Cardiac muscle cell (in vitro differentiated cells and primary cell): ENCODE results near the gene SCARF2. TPM values are rescaled to one million over a fixed set of nuclear protein-coding genes. Genes with fewer than 3 reads are reported as not detected.
"Not testable (repeated sequence)": the region's sequence is repeated elsewhere in the genome, so short reads cannot be mapped to it uniquely, and the experiment has no call there.

Experiments
- DNase-seq, 2 donors: peaks; one replicate each; pipeline versions ENCODE4 v3.0.0 to v3.0.0-alpha.2; 2010 to 2017; ENCODE audit warnings: low read depth in 1 of 2, low spot score in 1 of 2
- H3K27ac ChIP-seq: fragments of 200-600 bp; sonication (generic); 2 replicates; pipeline ENCODE4 v1.5.1; 2016
- H3K27me3 ChIP-seq: fragments of 200-600 bp; sonication (generic); 2 replicates; pipeline ENCODE4 v1.6.0; 2016; ENCODE audit warnings: control low read depth
- H3K36me3 ChIP-seq: fragments of 200-600 bp; sonication (generic); 2 replicates; pipeline ENCODE4 v1.5.1; 2016; ENCODE audit warnings: control low read depth
- H3K4me1 ChIP-seq: fragments of 200-600 bp; sonication (generic); 2 replicates; pipeline ENCODE4 v1.8.1; 2017; ENCODE audit warnings: low read depth, mild to moderate bottlenecking, mixed run types
- H3K4me3 ChIP-seq: fragments of 200-600 bp; sonication (generic); 2 replicates; pipeline ENCODE4 v1.5.1; 2016; ENCODE audit warnings: mild to moderate bottlenecking
- H3K9me3 ChIP-seq: fragments of 200-600 bp; sonication (generic); 2 replicates; pipeline ENCODE4 v1.5.1; 2017; ENCODE audit warnings: low read depth, mild to moderate bottlenecking, control low read depth
- polyA plus RNA-seq: library from polyadenylated mRNA; unstranded; fragments of >200 nt; fragmentation: Nextera tagmentation; extraction: Ambion mirVana; gene quantifications from 2 replicates; pipeline ENCODE4 v1.2.1, GENCODE V29; 2016
- total RNA-seq: library from RNA; depleted of rRNA; stranded (reverse); fragments of >200 nt; gene quantifications from 2 replicates; pipeline ENCODE4 v1.2.3, GENCODE V29; 2016
- TF ChIP-seq, protein P1 (sequence below): IDR thresholded peaks from 2 replicates; pipeline ENCODE4 v1.5.1; 2012; ENCODE audit warnings: low read depth, mild to moderate bottlenecking, low read length

The SCARF2 gene
- total and polyA plus RNA-seq, 2 experiments from 2014 or later, result 38.0 to 66.1 TPM

DNA sequence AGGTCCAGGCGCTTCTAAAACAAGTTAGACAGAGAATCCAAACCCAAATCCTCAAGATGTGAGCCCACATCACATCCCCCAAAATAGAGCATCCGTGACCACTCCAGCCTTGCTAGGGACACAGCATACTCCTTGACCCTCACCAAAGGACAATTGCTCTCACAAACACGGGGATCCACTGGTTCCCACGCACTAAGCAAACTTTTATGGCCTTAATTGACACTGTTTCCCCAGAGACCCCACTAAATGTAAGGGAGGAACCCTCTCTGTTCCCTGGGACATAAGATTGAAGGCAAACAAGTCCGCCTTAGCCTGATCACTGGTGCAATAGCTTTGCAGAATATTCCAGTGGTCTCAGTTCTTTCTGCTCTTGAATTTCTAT is 23.6 kb downstream of the SCARF2 start:
- H3K4me3 ChIP-seq, result no peak overlapping the region

DNA sequence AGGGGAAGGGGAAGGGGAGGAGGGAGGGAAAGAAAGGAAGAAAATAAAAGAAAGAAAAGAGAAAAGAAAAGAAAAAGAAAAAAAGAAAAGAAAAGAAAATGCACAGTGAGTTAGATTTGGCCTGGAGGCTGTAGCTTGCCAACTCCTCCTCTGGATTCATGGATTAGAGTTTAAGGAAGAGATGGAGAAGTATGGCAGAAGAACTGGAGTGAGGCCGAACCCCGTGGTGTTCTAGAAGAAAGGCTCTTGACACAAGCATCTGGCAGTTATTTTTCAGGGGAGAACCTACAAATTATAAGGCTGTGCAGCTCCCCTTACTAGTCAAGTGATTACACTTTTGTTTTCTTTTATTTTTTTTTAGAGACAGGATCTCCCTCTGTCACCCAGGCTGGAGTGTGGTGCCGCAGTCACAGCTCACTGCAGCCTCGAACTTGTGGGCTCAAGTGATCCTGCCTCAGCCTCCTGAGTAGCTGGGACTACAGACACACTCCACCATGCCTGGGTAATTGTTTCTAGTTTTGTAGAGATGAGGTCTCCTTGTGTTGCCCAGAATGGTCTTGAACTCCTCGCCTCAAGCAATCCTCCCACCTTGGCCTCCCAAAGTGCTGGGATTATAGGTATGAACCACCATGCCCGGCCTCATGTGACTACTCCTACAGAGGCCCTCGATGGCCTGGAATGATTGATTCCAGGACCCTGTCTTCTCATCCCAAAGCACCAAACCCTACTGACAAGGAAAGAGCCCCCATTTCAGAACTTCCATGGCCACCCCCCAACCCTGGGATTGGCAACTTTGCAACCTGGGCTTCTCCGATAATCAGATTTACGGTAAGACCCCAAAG is 24.2 kb downstream of the SCARF2 start:
- Histone ChIP-seq H3K4me1 (peaks cover 7% of the 10 kb centered on the region), H3K27me3 (no peaks in the 10 kb centered on the region), H3K36me3 (no peaks in the 10 kb centered on the region), H3K27ac (no peak overlapping the region), H3K9me3 (no peaks in the 10 kb centered on the region), H3K4me3 (no peak overlapping the region)
- TF ChIP-seq, protein P1, sequence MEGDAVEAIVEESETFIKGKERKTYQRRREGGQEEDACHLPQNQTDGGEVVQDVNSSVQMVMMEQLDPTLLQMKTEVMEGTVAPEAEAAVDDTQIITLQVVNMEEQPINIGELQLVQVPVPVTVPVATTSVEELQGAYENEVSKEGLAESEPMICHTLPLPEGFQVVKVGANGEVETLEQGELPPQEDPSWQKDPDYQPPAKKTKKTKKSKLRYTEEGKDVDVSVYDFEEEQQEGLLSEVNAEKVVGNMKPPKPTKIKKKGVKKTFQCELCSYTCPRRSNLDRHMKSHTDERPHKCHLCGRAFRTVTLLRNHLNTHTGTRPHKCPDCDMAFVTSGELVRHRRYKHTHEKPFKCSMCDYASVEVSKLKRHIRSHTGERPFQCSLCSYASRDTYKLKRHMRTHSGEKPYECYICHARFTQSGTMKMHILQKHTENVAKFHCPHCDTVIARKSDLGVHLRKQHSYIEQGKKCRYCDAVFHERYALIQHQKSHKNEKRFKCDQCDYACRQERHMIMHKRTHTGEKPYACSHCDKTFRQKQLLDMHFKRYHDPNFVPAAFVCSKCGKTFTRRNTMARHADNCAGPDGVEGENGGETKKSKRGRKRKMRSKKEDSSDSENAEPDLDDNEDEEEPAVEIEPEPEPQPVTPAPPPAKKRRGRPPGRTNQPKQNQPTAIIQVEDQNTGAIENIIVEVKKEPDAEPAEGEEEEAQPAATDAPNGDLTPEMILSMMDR, result no peak
- no peak for DNase-seq

More for the DNA sequence above, 23.6 kb downstream of the SCARF2 start:
- no peak overlapping the region for H3K27ac ChIP-seq
- H3K9me3 ChIP-seq, result no peaks in the 10 kb centered on the region
- DNase-seq, result no peak
- H3K27me3 ChIP-seq, result no peaks in the 10 kb centered on the region
- peaks cover 7% of the 10 kb centered on the region for H3K4me1 ChIP-seq
- H3K36me3 ChIP-seq, result no peaks in the 10 kb centered on the region
- TF ChIP-seq, protein P1, result no peak

DNA sequence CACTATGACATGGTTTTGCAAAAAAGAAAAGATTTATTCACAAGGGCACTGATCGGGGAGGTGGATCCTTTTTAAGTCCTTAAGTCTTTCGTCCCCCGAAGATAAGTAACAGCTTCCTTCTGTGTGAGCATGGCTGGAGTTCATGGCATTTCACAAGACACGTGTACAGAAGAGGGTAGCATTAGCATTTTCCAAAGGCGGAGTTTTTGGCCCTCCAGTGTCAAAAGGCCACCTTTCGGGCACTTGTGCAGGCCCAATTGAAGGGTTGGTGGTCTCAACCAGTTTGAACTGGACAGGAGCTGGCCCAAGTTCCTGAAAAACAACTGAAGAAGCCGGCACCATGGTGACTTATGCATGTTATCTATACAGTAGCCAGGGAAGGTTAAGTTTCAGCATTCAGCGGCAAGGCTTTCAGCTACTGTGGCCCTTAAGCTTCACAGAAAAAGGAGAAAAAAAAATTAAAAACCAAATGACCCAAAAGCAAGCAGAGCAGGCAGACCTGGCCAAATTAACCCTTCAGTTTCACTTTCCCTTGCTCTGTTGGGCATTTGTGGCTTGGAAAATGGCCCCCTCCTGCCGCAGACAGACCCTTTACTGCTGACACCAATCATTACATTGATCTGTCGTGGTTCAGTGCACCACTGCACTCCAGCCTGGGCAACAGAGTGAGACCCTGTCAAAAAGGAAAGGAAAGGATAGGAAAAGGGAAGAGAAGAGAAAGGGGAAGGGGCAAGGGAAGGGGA is 25.0 kb downstream of the SCARF2 start:
- DNase-seq, result no peak
- Histone ChIP-seq H3K9me3 (no peaks in the 10 kb centered on the region), H3K36me3 (no peaks in the 10 kb centered on the region), H3K27ac (peak overlapping the region; percentile 6), H3K27me3 (no peaks in the 10 kb centered on the region), H3K4me1 (peaks cover 7% of the 10 kb centered on the region), H3K4me3 (no peak overlapping the region)
- TF ChIP-seq, protein P1, result no peak

DNA sequence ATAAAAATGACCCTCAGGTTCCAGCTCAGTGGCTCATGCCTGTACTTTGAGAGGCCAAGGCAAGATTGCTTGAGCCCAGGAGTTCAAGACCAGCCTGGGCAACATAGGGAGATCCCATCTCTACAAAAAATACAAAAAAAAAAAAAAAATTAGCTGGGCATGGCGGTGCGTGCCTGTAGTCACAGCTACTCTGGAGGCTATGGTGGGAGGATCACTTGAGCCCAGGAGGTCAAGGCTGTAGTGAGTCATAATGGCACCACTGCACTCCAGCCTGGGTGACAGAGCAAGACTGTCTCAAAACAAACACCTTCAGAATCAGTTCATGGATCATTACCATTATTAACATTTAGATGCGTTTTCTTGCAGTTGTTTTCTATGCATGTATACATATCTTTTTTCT is 28.2 kb downstream of the SCARF2 start:
- DNase-seq, H3K27ac ChIP-seq, H3K4me1 ChIP-seq, H3K36me3 ChIP-seq, H3K9me3 ChIP-seq, H3K27me3 ChIP-seq, H3K4me3 ChIP-seq: not testable (repeated sequence)

DNA sequence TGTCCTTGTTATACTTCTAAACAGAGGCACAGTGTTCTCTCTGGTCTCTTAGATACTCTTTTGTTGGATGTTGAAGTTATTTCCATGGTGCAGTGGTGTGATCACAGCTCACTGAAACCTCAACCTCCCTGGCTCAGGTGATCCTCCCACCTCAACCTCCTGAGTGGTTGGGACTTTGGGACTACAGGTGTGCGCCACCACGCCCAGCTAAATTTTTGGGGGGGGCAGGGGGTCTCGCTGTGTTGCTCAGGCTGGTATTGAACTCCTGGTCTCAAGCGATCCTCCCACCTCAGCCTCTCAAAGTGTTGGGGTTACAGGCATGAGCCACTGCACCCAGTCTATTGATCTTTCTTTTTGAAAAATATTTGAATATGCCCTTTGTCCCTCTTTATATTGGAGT is 28.7 kb downstream of the SCARF2 start:
- no peak for DNase-seq

More for the DNA sequence above, 28.7 kb downstream of the SCARF2 start:
- Histone ChIP-seq H3K4me1 (peaks cover 7% of the 10 kb centered on the region), H3K36me3 (peaks cover 3% of the 10 kb centered on the region), H3K27me3 (no peaks in the 10 kb centered on the region), H3K4me3 (no peak overlapping the region), H3K9me3 (no peaks in the 10 kb centered on the region), H3K27ac (no peak overlapping the region)
- TF ChIP-seq, protein P1, result no peak
